ENCODE data around the gene TNIP2. TPM values are rescaled to one million over a fixed set of nuclear protein-coding genes. Genes with fewer than 3 reads are reported as not detected.

TNIP2 gene
- total RNA-seq, 2 donors from 2014 or later = 48.9 to 75.5 TPM

- Mint-ChIP-seq H3K27ac (no peak overlapping the region), H3K9me3 (no peaks in the 10 kb centered on the region), H3K36me3 (peaks cover 6 to 43% of the 10 kb centered on the region in 2 donors)
- DNase-seq (ENCODE audit: low spot score in 2 of 2) = no peak
- ATAC-seq = no peak
These were observed 61.4 kb downstream of the TNIP2 start for GRCh38 chr4:2694691-2695090.

DNA sequence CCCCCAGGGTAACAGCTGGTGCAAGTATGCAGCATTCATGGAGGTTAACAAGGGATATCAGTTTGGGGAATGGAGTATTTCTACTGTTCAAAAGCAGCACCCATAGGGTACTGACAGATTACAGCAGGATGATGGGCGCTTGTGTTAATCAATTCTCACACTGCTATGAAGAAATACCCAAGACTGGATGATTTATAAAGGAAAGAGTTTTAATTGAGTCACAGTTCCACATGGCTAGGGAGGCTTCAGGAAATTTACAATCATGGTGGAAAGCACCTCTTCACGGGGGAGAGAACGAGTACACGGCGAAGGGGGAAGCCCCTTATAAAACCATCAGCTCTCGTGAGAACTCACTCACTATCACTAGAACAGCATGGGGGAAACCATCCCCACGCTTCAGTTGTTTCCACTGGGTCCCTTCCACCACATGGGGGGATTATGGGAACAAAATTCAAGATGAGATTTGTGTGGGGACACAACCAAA is 64.1 kb downstream of the TNIP2 start:
- Mint-ChIP-seq H3K27ac (peak overlapping the region; percentile 80 to 89), H3K36me3 (peaks cover 6 to 43% of the 10 kb centered on the region in 2 donors), H3K9me3 (no peaks in the 10 kb centered on the region)
- ATAC-seq = peak; percentile 72 to 80
- no peak for DNase-seq (ENCODE audit: low spot score in 2 of 2)

Other genes with a start within 250 kb of the TNIP2 start
- 10 to 100 TPM; 31.0 to 32.4 TPM for gene FAM193A, start 219.7 kb downstream of the TNIP2 start, total RNA-seq
- gene SH3BP2, start 36.7 kb upstream of the TNIP2 start, total RNA-seq = 10 to 100 TPM; 56.6 to 77.6 TPM
- 100 to 1,000 TPM; 216 to 239 TPM for gene ADD1, start 87.5 kb upstream of the TNIP2 start, total RNA-seq
- 10 to 100 TPM; 62.9 to 77.1 TPM for gene NOP14, start 207.1 kb upstream of the TNIP2 start, total RNA-seq
- gene GRK4, start 207.2 kb upstream of the TNIP2 start, total RNA-seq = 1 to 10 TPM; 2.9 to 7.2 TPM